ENCODE measurements around the gene MYH2. TPM values are rescaled to one million over a fixed set of nuclear protein-coding genes. Genes with fewer than 3 reads are reported as not detected.

MYH2 gene
- total and polyA plus RNA-seq, 2 of the 4 experiments (the other 2 are of a cell fraction) = not detected

- ChIA-PET CTCF (no interaction called here), POLR2A (ENCODE audit: unreplicated experiment) (no interaction called here)
- no peaks in the 10 kb centered on the region for H3K79me1 ChIP-seq (ENCODE audit: low read depth in 1 of 2, low read length in 2 of 2)
- no peak overlapping the region for H4K5ac ChIP-seq (ENCODE audit: low read depth, low read length)
- no peak for TF ChIP-seq FOS (IDR thresholded peaks at IDR 0.05; ENCODE audit: low read depth, low read length)
- peak; percentile 59 for TF ChIP-seq CEBPB (IDR thresholded peaks at IDR 0.05; ENCODE audit: low read depth, low read length)
- TF ChIP-seq RAD21 (IDR thresholded peaks at IDR 0.05; ENCODE audit: low read length) = no peak
- TF ChIP-seq USF2 (IDR thresholded peaks at IDR 0.05; ENCODE audit: low read depth, low read length) = no peak
- no peak for TF ChIP-seq MAFK (IDR thresholded peaks at IDR 0.05; ENCODE audit: low read depth, low read length)
- no peaks in the 10 kb centered on the region for H4K20me1 ChIP-seq (ENCODE audit: insufficient read depth, low read length)
- no peaks in the 10 kb centered on the region for H3K27me3 ChIP-seq (ENCODE audit: control insufficient read depth, insufficient read depth, low read length)
- no peak overlapping the region for H3K4me2 ChIP-seq (ENCODE audit: low read depth, low read length)
- H2AFZ ChIP-seq (replicated peaks; ENCODE audit: low read length, poor library complexity) = no peak overlapping the region
- BruUV-seq (replicated peaks) = no TSS peak
- H3K18ac ChIP-seq (ENCODE audit: low read depth, low read length) = no peak overlapping the region
- H2AK9ac ChIP-seq (replicated peaks; ENCODE audit: low read depth, low read length, poor library complexity) = no peak overlapping the region
- 100% methylated on average over 1 of the region's 7 CpGs; no CpG with 5 or more reads in 1 of the 2 experiments for WGBS, 2 experiments (ENCODE audit: extremely low coverage in 2 of 2, insufficient read length in 1 of 2)
- intact Hi-C loops (cut with micrococcal nuclease) = no loop called here
- no peak for DNase-seq
- dilution Hi-C loops (cut with HindIII; ENCODE audit: low sequenced_read_pairs, unreplicated experiment) = no loop called here
- no peak overlapping the region for H2BK5ac ChIP-seq (ENCODE audit: low read depth, low read length, poor library complexity, severe bottlenecking)
- no peak overlapping the region for H3K56ac ChIP-seq (ENCODE audit: extremely low read depth, insufficient read depth, low read length)
- H3K4me3 ChIP-seq (ENCODE audit: insufficient read depth, low read depth, low read length) = no peak overlapping the region
- H3K36me3 ChIP-seq (ENCODE audit: control insufficient read depth, insufficient read depth, low read length) = no peaks in the 10 kb centered on the region
- H3K27ac ChIP-seq (ENCODE audit: insufficient read depth, low read length) = no peak overlapping the region
- no peak overlapping the region for H2AK5ac ChIP-seq (ENCODE audit: low read depth, low read length)
- H3K9me1 ChIP-seq (ENCODE audit: insufficient read depth, low read length) = no peaks in the 10 kb centered on the region
- no peak overlapping the region for H4K8ac ChIP-seq (ENCODE audit: low read depth in 2 of 2, low read length in 2 of 2)
- H2BK15ac ChIP-seq (ENCODE audit: low read depth, low read length) = no peak overlapping the region
- H2BK120ac ChIP-seq (ENCODE audit: low read depth, low read length) = no peak overlapping the region
- ATAC-seq (ENCODE audit: low read depth) = no peak
- H4K91ac ChIP-seq (ENCODE audit: insufficient read depth, low read depth, low read length) = no peak overlapping the region
- H3K4ac ChIP-seq (ENCODE audit: low read depth, low read length) = no peak overlapping the region
- no peak overlapping the region for H2BK20ac ChIP-seq (ENCODE audit: low read depth, low read length)
- no peak overlapping the region for H3K23ac ChIP-seq (ENCODE audit: low read depth, low read length)
- H3K14ac ChIP-seq (replicated peaks; ENCODE audit: low read depth, low read length) = no peak overlapping the region
- in situ Hi-C loops (cut with MboI; ENCODE audit: low sequenced_read_pairs) = no loop called here
- no peaks in the 10 kb centered on the region for H3K4me1 ChIP-seq (ENCODE audit: control insufficient read depth, insufficient read depth, low read length)
- H3K9ac ChIP-seq (ENCODE audit: low read depth, low read length) = no peak overlapping the region
- H3K9me3 ChIP-seq (ENCODE audit: control insufficient read depth, insufficient read depth, low read length) = no peaks in the 10 kb centered on the region
Measured at GRCh38 chr17:10523064-10523463, 26.4 kb downstream of the MYH2 start.
